NCI-H1417 treated with DMSO at 0.1 percent for 48 hours (cell line): ENCODE data around the gene VPS13D.
"Not testable (repeated sequence)": the region's sequence is repeated elsewhere in the genome, so short reads cannot be mapped to it uniquely, and the experiment has no call there.

Experiments used
- DNase-seq: peaks from one replicate; lab custom pipeline; 2025; lab: John Stamatoyannopoulos, UW

The VPS13D gene

DNA sequence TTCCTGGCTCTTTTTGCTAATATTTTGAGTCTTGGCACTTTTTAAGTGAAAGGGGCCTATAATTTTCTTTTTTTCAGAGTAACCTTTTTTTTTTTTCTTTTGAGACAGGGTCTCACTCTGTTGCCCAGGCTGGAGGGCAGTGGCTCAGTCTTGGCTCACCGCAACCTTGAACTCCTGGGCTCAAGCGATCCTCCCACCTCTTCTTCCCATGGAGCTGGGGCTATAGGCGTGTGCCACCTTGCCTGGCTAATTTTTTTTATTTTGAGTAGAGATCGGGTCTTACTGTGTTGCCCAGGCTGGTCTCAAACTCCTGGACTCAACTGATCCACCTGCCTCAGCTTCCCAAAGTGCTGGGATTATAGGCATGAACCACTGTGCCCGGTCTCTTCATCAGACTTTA, 285.4 kb downstream of the VPS13D start:
- no peak for DNase-seq

DNA sequence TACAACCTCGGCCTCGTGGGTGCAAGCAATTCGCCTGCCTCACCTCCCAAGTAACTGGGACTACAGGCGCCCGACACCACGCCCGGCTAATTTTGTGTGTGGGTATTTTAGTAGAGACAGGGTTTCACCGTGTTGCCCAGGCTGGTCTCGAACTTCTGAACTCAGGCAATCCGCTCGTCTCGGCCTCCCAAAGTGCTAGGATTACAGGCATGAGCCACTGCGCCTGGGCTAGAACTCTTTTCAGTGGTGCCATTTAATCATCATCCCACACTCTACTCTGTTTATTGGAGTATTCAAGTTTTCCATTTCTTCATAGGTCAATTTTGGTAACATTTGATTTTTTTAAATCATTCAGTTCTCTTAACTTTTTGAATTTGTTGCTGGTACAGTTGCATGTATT, 286.9 kb downstream of the VPS13D start:
- no peak for DNase-seq

DNA sequence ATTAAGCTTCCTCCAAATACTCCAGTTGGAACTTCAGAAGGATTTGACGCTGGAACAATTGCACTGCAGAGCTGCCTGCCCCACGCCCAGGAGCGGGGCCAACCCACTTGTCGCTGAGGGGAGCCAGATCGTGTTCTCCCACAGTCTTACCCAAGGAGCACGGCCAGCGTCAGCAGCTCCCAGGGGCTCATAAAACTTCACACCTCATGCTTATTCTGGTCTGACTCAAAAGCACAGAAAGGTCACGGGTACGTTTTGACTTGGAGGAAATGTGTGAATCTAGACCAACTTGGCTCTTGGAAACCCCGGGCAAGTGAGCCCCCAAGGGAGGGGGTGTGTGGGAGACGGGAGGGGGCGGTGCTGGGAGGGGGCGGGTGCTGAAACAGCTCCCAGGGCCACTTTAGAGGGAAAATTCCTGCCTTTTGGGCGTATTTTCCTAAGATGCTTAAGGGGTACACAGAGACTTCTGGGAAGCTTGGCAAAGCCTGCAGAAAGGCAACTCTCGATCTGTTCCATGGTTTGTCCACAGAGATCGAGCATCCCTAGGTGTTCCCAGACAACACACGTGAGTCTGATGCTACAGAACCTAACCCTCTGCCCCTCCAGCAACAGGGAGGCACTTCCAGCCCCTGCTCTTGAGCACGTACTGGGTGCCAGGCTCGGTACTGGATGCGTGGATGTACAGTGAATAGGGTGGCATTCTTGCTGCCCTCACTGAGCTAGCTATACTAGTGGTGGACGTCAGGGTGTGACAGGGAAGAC, 289.3 kb downstream of the VPS13D start:
- no peak for DNase-seq

DNA sequence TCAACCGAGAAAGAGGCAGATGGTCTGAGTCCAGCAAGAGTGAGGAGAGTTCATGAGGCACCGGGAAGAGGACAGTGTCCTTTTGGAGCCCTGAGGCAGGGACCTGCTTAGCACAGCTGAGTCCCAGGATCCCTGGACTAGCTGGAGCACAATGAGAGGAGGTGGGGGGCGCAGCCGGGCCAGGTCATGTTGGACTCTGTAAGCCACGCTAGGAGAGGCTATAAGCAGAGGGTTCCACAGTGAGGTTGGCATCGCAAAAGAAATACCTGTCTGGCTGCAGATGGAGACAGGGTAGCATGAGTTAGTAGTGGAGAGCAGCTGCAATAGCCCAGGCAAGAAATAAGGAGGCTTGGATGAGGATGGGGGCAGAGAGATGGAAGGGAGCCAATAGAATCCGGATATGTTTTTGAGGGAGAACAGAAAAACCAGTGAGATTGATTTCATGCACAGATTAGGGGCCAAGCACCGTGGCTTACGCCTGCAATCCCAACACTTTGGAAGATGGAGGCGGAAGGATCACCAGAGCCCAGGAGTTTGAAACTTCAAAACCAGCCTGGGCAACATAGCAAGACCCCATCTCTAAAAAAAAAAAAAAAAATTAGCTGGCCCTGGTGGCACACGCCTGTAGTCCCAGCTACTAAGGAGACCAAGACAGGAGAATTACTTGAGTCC, 290.0 kb downstream of the VPS13D start:
- DNase-seq, result no peak

DNA sequence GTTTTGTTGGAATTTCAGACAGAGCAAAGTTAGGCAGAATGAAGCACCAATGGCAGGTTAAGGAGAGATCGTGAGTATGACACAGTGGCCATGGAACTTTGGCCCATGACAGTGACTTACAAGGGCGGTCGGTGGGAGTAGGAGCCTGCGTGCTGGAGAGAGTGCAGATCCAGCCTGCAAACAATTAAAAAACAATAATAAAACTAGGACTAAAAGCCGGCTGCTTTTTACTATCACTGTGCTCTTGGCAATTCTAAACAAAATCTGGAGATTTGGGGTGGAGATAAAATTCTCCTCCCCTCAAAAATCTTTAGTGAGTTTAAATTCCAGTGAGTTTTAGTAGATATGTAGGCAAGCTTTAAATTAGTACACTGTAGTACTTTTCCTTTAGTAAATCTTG, 291.3 kb downstream of the VPS13D start:
- DNase-seq, result no peak

DNA sequence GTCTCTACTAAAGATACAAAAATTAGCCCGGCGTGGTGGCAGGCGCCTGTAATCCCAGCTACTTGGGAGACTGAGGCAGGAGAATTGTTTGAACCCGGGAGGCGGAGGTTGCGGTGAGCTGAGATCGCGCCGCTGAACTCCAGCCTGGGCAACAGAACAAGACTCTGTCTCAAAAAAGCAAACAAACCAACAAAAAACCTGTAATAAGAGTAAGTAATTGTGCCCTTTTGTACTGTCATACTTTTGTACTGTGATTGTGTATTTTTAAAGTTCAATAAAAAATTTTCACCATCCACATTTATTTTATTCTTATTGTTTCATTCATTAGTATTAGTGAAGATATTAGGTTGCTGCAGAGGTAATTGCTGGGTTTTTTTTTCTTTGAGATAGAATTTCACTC, 292.9 kb downstream of the VPS13D start:
- not testable (repeated sequence) for DNase-seq

DNA sequence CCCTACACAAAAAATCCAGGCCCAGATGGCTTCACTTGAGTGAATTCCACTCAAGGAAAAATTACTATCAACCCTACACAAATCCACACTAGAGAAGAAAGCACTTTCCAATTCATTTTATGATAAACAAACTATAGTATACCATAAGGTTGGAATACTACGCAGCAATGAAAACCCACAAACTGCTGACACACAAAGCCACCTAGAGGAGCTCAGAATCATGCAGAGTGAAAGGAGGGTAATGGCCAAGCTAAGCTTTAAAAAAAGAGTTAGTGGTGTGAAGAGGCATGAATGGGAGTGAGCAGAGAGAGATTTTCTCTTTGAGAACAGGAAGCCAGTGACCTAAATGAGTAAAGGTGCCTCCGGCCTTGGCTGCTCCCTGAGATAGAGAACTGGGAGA, 294.4 kb downstream of the VPS13D start:
- DNase-seq, result no peak

DNA sequence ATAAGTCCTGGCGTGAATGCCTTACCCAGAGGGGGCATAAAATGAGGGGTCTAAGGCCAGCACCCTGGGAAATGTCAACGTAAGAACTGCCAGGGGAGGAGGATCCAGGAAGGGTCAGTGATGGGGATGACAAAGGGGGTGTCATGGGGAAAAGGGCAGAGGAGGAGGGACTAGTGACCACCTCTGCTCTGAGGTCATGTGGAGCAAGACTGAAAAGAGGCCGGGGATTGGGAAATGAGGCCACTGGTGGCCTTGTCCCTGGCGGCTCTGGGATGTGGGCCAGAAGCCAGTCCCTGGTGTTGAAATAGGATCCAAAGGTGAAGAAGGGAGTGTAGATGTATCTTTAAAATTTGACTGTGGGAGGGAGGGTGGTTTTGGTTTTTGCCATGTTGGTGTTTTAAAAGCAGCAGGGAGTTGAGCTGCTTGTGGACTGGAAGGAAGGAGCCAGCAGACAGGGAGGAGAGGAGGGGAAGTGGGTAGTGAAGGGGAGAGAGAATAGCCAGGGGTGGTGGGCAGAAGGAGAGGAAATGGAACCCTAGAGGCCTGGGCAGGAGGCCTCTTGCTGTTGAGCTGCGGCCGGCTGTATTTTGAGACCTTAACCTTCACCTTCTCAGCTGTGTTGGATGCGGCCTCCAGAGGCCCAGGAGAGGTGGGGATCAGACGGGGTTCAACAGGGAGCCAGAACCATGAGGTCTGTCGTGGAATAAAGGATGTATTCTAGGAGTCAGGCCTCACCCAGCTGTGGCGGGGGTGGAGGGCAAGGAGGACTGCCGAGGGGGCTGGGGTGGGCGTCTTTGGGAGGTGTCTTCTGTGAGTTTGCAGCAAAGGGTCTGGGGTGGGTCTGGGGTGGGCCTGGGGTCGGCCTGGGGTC, 295.7 kb downstream of the VPS13D start:
- DNase-seq, result no peak

DNA sequence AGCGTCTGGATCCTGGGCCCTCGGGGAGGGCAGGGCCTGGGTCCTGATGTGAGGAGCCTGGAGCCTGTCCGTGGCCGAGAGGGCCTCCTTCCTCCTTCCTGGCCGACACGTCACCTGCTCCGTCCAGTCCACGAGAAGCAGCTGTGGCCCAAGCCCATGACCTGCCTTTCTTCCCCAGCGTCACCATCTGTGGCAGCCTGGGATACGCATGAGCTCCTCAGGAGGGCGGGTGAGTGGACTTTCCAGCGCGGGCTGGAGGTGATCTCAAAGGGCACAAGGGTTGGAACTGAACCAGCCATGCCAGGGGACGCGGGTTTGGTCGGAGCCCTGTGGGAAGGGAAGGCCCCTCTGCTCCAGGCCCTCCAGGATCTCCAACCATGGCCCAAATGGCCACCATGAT, 297.7 kb downstream of the VPS13D start:
- no peak for DNase-seq

DNA sequence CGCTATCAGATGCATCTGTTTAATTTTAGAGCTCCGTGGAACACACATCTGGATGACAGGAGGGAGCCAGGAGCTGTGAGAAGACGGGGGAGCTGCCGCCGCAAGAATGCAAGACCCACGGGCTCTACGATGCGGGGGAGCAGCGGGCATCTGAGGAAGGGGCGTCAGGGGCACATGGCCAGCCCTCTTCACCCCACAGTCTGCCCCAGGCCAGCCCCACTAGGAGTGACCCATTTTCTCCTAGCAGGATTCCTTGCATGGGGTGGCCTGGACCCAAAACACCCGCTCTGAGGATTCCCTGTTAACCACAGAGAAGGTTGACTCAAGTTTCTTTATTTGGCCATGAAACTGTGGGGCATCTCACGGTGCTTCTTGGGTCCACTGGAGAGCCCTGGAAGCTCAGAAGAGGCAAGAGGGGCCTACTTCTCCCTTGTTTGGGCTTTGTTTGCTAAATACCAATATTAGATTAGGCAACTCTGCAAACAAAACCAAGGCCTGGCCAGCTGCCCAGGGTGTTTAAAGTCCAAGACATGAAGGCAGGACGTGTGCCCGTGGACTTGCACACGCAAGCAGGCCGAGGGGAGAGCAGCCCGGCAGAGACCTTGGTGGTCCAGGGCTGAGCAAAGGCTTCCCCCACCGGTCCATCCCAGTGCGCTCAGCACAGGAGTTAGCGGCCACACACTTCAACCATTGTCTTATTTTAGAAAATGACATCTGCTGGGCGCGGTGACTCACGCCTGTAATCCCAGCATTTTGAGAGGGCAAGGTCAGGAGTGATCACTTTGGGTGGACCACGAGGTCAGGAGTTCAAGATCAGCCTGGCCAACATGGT, 298.4 kb downstream of the VPS13D start:
- DNase-seq, result no peak

DNA sequence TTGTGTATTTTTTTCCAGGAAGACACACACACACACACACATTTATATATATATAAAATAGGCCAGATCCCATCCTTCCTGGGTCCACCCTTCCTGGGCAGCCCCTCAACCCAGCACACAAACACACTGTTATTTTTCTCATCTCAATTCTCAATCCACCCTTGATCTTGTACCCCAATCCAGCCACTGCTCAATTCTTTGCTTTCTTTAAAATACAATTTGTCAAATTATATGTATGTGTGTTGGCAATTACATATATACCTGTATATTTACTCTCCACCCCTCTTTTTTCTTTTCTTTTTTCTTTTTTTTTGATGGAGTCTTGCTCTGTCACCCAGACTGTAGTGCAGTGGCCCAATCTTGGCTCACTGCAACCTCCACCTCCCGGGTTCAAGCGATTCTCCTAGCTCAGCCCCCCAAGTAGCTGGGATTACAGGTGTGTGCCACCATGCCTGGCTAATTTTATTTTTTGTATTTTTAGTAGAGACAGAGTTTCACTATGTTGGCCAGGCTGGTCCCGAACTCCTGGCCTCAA, 299.9 kb downstream of the VPS13D start:
- no peak for DNase-seq

DNA sequence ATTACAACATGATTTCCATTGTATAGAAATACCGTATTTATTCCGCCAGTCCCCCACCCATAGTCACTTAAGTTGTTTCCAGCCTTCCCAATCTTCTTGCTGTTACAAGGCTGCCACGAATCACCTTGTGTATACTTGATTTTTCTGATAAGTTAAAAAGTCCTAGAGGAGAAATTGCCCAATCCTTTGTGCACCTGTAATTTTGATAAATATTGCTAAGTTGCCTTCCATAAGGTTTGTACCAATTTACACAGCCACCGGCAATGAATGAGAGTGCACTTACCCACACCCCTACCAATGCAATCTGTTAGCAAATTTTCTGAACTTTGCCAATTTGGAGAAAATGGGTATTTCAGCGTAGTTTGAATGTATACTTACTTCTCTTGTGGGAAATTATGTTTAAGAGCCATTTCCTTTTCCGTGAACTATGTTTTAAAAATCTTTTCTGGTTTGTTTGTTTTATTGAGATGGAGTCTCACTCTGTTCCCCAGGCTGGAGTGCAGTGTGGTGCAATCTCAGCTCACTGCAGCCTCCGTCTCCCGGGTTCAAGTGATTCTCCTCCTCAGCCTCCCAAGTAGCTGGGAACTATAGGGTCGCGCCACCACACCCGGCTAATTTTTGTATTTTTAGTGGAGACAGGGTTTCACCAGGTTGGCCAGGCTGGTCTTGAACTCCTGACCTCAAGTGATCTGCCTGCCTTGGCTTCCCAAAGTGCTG, 300.8 kb downstream of the VPS13D start:
- DNase-seq, result no peak

DNA sequence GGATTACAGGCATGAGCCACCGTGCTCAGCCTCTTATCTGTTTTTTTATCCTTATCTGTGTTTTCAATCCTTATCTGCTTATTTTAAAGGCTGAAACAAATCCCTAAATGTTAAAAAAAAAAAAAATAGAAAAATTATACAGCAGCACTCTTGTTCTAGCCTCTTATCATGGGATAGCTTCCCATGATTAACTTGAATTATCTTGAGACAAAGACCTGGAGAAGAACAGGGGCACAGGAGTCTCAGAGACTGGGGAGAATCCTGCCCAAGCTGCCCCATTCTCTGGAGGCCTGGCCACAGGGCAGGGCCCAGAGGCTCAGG, 301.3 kb downstream of the VPS13D start:
- DNase-seq, result no peak

DNA sequence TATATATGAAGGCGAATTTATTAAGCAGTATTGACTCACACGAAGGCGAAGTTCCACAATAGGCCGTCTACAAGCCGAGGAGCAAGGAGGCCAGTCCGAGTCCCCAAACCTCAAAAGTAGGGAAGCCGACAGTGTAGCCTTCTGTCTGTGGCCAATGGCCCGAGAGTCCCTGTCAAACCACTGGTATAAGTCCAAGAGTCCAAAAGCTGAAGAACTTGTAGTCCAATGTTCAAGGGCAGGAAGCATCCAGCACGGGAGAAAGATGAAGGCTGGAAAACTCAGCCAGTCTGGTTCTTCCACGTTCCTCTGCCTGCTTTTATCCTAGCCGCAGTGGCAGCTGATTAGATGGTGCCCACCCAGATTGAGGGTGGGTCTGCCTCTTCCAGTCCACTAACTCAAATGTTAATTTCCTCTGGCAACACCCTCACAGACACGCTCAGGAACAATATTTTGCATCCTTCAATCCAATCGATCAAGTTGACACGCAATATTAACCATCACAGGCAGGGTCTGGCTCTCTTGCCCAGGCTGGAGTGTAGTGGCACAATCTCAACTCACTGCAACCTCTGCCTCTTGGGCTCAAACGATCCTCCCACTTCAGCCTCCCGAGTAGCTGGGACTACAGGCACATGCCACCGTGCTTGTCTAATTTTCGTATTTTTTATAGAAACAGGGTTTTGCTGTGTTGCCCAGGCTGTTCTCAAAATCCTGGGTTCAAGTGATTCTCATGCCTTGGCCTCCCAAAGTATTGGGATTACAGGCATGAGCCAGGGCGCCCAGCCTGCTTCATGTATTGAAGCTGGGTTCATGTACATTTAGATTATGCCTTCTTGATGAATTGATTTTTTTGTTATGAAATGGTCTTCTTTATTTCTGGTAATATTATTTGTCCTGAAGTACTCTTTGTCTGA, 302.8 kb downstream of the VPS13D start:
- no peak for DNase-seq

DNA sequence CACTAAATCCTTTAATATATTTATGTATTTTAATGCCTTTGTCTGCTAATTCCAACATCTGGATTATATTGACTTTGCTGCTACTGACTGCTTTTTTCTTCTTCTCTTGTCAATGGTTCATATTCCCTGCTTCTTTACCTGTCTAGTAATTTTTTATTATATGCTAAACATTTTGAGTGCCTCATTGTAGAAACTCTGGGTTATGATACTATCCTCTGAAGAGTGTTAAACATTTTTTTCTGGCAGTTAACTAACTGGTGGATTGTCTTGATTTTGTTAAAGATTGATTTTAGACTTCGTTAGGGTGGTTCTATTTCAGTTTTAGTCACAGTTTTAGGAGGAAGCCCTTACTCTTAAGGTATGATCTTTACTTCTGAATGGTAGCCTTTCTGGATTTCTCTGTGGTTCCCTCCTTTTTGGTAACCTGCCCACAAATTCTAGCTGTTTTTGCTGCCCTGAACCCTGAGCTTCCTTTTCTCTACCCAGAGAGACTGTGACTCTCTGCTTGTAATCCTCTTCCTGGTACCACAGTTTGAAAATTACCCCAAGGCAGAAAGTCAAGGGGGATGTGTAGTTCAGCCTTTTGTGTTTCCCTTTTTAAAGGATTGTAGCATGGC, 306.3 kb downstream of the VPS13D start:
- DNase-seq, result no peak

DNA sequence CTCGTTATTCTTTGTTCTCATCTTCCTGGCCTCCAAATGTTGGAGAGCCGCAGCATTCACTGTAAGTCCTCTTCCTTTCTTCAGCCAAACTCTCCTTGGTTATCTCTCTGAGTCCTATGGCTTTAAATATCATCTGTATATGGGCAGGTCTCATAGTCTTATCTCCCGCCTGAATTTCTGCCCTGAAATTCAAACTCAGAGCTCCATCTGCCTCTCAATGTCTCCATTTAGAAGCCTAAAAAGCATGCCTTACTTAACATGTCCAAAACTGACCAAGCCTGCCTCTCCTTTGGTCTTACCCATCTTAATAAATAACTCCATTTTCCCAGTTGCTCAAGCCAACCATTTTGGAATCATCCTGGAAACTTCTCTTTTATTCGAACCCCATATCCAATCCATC, 307.5 kb downstream of the VPS13D start:
- no peak for DNase-seq

DNA sequence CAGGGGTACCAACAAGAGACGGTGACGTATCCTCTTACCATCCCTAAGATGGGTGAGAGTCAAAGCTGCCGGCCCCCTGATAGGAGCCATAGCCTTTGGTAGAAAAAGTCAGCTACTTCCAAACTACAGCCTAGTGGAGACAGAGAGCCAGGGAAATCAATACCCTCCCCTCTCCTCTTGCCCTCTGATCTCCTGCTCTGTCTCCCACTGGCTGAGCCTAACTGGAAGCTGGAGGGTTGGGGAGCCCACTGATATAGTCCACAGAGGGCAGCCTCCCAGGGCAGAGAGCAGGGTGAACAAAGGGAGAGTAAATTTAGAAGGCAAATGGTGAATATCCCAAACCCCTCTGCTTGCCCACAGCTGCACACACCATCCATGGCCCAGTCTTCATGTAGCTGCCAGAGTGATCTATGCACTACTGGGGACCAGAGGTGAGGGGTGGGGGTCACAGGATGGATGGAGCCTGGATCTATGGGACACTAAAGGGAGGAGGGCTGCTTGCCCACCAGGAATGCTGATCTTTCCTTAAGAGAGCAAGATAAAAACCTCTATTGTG, 308.2 kb downstream of the VPS13D start:
- no peak for DNase-seq

DNA sequence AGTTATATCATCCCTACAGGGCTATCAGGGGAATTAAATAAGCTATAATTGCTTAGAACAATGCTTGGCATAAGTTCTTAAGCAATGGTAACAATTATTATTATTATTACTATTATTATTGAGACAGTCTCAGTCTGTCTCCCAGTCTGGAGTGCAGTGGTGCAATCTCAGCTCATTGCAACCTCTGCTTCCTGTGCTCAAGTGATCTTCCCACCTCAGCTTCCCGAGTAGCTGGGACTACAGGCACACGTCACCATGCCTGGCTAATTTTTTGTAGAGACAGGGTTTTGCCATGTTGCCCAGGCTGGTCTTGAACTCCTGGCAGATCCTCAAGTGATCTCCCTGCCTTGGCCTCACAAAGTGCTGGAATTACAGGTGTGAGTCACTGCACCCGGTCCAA, 308.7 kb downstream of the VPS13D start:
- not testable (repeated sequence) for DNase-seq

DNA sequence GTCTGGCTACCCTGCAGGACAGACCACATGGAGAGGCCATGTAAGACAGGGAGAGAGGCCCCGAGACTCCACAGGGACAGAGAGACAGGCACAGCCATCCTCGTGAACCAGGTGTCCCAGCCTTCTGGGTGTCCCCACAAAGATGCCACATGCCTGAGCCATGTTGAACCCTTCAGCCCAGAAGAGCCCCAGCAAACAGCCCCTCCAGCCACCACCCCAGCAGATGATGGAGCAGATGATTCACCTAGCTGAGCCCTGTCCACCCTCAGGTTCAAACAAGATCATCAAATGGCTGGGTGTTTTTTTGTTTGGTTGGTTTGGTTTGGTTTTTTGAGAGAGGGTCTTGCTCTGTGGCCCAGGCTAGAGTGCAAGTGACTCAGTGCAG, 309.5 kb downstream of the VPS13D start:
- DNase-seq, result no peak
